ENCODE measurements around the gene RNF32. TPM values are rescaled to one million over a fixed set of nuclear protein-coding genes. Genes with fewer than 3 reads are reported as not detected.

The RNF32 gene
- total and polyA plus RNA-seq, 2 of the 13 experiments (the other 11 are each of a cell fraction or from before 2014, with no cell fraction given) = not detected

- Histone ChIP-seq H3K9me3 (ENCODE audit: low read length) (peaks cover 10% of the 10 kb centered on the region), H3K79me2 (ENCODE audit: insufficient read depth, low read length) (no peaks in the 10 kb centered on the region), H3K27ac (ENCODE audit: extremely low read length, insufficient read depth, low read length) (no peak overlapping the region), H3K4me2 (ENCODE audit: low read depth, low read length) (no peak overlapping the region), H3K36me3 (replicated peaks in 1 of 2; ENCODE audit: control insufficient read depth in 1 of 2, insufficient read depth in 2 of 2, low read length in 2 of 2) (no peaks in the 10 kb centered on the region), H4K20me1 (ENCODE audit: insufficient read depth, low read length) (no peaks in the 10 kb centered on the region), H3K4me3 (replicated peaks in 1 of 3; ENCODE audit: insufficient read depth in 1 of 3, low read depth in 2 of 3, low read length in 3 of 3) (no peak overlapping the region), H3K27me3 (ENCODE audit: control insufficient read depth in 1 of 2, insufficient read depth in 2 of 2, low read length in 2 of 2) (no peaks in the 10 kb centered on the region), H2AFZ (ENCODE audit: low read length) (no peak overlapping the region), H3K9ac (ENCODE audit: insufficient read depth, low read depth, low read length) (no peak overlapping the region), H3K4me1 (ENCODE audit: insufficient read depth, low read length) (peaks cover 53% of the 10 kb centered on the region)
- intact Hi-C loops (cut with micrococcal nuclease; ENCODE audit: unreplicated experiment) (no loop called here), in situ Hi-C loops (cut with HindIII; ENCODE audit: extremely low pct_ligation_motif_present, low pct_unique_long_range_greater_than_20kb) (no loop called here)
- ChIA-PET CTCF (ENCODE audit: low intra/inter-chr PET ratio, low total read pairs) (no interaction called here), POLR2A (no interaction called here)
- ATAC-seq (no peak), FAIRE-seq (no peak), DNase-seq (ENCODE audit: low spot score) (no peak)
- TF ChIP-seq ELK4 (CRISPR knock-in tag; IDR thresholded peaks at IDR 0.05; ENCODE audit: borderline replicate concordance) (no peak), EHMT2 (IDR thresholded peaks at IDR 0.05; ENCODE audit: borderline replicate concordance, low read depth, low read length) (no peak), ZFP37 (CRISPR knock-in tag; IDR thresholded peaks at IDR 0.05; ENCODE audit: borderline replicate concordance) (no peak), TAF15 (IDR thresholded peaks at IDR 0.05; ENCODE audit: low read depth, low read length, poor library complexity, severe bottlenecking) (no peak), PRMT3 (CRISPR knock-in tag; IDR thresholded peaks at IDR 0.05; ENCODE audit: borderline replicate concordance, low read depth) (no peak), ZNF496 (CRISPR knock-in tag; IDR thresholded peaks at IDR 0.05; ENCODE audit: insufficient replicate concordance) (no peak), FOXK2 (IDR thresholded peaks at IDR 0.05) (no peak)
- TF ChIP-seq, protein P1, sequence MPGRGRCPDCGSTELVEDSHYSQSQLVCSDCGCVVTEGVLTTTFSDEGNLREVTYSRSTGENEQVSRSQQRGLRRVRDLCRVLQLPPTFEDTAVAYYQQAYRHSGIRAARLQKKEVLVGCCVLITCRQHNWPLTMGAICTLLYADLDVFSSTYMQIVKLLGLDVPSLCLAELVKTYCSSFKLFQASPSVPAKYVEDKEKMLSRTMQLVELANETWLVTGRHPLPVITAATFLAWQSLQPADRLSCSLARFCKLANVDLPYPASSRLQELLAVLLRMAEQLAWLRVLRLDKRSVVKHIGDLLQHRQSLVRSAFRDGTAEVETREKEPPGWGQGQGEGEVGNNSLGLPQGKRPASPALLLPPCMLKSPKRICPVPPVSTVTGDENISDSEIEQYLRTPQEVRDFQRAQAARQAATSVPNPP (CRISPR knock-in tag; IDR thresholded peaks at IDR 0.05) = no peak
- no TSS peak for BruUV-seq (replicated peaks)
These were observed 18.9 kb upstream of the RNF32 start for GRCh38 chr7:156621652-156622051.

Data from HepG2 (cell line).